ENCODE results near the gene TBC1D10A.

Gene TBC1D10A

DNA sequence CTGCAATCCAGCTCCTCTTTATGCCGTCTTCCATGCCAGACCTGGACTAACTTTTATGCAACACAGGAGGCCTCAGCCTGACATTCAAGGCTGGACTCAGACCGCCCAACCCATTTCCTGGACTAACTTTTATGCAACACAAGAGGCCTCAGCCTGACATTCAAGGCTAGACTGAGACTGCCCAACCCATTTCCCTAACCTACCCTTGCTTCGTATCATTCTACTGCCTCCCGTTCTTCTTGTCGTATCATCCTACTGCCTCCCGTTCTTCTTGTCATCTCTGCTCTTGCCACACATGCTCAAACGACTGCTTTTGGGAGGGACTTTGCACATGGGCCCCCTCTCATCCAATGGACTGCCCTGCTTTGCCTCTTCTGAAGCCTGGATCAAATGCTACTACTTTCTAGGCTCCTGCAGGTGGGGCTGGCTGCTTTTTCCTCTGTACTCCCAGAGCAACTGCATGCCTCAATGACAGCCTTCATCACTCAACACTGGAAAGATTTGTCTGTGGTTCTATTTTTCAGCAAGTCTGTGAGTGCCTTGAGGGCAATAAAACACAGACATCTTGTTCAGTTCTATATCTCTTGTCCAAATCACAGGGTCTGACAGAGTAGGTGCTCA lies 7.8 kb downstream of the TBC1D10A start:
- TF ChIP-seq MAX (IDR thresholded peaks at IDR 0.05) (no peak), TAF1 (IDR thresholded peaks at IDR 0.05; ENCODE audit: low read depth) (no peak), REST (IDR thresholded peaks at IDR 0.05; ENCODE audit: low read depth) (no peak), YY1 (IDR thresholded peaks at IDR 0.05; ENCODE audit: low read depth) (no peak), NFIC (IDR thresholded peaks at IDR 0.05) (no peak), EGR1 (IDR thresholded peaks at IDR 0.05) (no peak), ZBTB7A (IDR thresholded peaks at IDR 0.05; ENCODE audit: low read depth) (no peak), TEAD4 (IDR thresholded peaks at IDR 0.05) (no peak), CREB1 (IDR thresholded peaks at IDR 0.05; ENCODE audit: low read depth) (no peak)

DNA sequence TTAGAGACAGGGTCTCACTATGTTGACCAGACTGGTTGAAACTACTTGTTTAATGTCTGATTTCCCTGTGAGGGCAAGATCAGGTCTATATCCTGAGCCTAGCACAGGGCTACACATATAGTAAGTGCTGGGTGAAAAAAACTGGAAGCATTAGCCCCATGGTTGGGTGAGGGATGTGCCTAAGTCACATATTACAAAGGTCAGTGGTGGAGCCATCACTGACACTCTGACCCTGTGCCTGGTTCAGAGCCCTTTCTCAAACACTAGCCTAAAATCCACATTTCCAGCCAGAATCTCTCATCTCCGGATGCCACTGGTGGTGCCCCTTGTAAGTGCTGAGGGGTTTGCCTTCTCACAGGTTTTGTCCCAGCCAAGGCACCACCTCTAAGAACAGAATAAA lies 9.0 kb downstream of the TBC1D10A start:
- no peak for TF ChIP-seq MAX (IDR thresholded peaks at IDR 0.05)
- TF ChIP-seq, protein P1, sequence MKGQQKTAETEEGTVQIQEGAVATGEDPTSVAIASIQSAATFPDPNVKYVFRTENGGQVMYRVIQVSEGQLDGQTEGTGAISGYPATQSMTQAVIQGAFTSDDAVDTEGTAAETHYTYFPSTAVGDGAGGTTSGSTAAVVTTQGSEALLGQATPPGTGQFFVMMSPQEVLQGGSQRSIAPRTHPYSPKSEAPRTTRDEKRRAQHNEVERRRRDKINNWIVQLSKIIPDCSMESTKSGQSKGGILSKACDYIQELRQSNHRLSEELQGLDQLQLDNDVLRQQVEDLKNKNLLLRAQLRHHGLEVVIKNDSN (IDR thresholded peaks at IDR 0.05) = no peak
- TF ChIP-seq FOXM1 (IDR thresholded peaks at IDR 0.05; ENCODE audit: borderline replicate concordance, low read depth) = no peak
- TF ChIP-seq CEBPB (IDR thresholded peaks at IDR 0.05) = no peak
- no peak for TF ChIP-seq NFIC (IDR thresholded peaks at IDR 0.05)
- TF ChIP-seq EP300 (IDR thresholded peaks at IDR 0.05; ENCODE audit: borderline replicate concordance) = no peak
- no peak for TF ChIP-seq RAD21 (IDR thresholded peaks at IDR 0.05; ENCODE audit: low read depth)
- no peak for TF ChIP-seq TAF1 (IDR thresholded peaks at IDR 0.05; ENCODE audit: low read depth)

- TF ChIP-seq YY1 (IDR thresholded peaks at IDR 0.05; ENCODE audit: low read depth) (no peak), NFIC (IDR thresholded peaks at IDR 0.05) (no peak)
Measured at GRCh38 chr22:30315962-30316576, 10.7 kb downstream of the TBC1D10A start.

- no peak for TF ChIP-seq TEAD4 (IDR thresholded peaks at IDR 0.05)
- TF ChIP-seq TAF1 (IDR thresholded peaks at IDR 0.05; ENCODE audit: low read depth) = no peak
- TF ChIP-seq FOXM1 (IDR thresholded peaks at IDR 0.05; ENCODE audit: borderline replicate concordance, low read depth) = no peak
- no peak for TF ChIP-seq RAD21 (IDR thresholded peaks at IDR 0.05; ENCODE audit: low read depth)
- TF ChIP-seq REST (IDR thresholded peaks at IDR 0.05; ENCODE audit: low read depth) = no peak
- no peak for TF ChIP-seq NFIC (IDR thresholded peaks at IDR 0.05)
- TF ChIP-seq, protein P1 (IDR thresholded peaks at IDR 0.05) = no peak
- TF ChIP-seq CEBPB (IDR thresholded peaks at IDR 0.05) = no peak
- TF ChIP-seq EP300 (IDR thresholded peaks at IDR 0.05; ENCODE audit: borderline replicate concordance) = no peak
- TF ChIP-seq TCF12 (IDR thresholded peaks at IDR 0.05; ENCODE audit: low read depth) = no peak
- TF ChIP-seq EGR1 (IDR thresholded peaks at IDR 0.05) = no peak
- no peak for TF ChIP-seq CREB1 (IDR thresholded peaks at IDR 0.05; ENCODE audit: low read depth)
Measured at GRCh38 chr22:30314915-30315314, 11.8 kb downstream of the TBC1D10A start.

- TF ChIP-seq, protein P1 (IDR thresholded peaks at IDR 0.05) = no peak
- no peak for TF ChIP-seq TAF1 (IDR thresholded peaks at IDR 0.05; ENCODE audit: low read depth)
- TF ChIP-seq TCF12 (IDR thresholded peaks at IDR 0.05; ENCODE audit: low read depth) = no peak
- TF ChIP-seq MAX (IDR thresholded peaks at IDR 0.05) = no peak
- no peak for TF ChIP-seq EGR1 (IDR thresholded peaks at IDR 0.05)
- TF ChIP-seq YY1 (IDR thresholded peaks at IDR 0.05; ENCODE audit: low read depth) = no peak
- no peak for TF ChIP-seq REST (IDR thresholded peaks at IDR 0.05; ENCODE audit: low read depth)
- no peak for TF ChIP-seq RAD21 (IDR thresholded peaks at IDR 0.05; ENCODE audit: low read depth)
- TF ChIP-seq CREB1 (IDR thresholded peaks at IDR 0.05; ENCODE audit: low read depth) = no peak
Measured at GRCh38 chr22:30313527-30314363, 13.0 kb downstream of the TBC1D10A start.
